C4-2B (cell line): ENCODE data around the gene ANXA3.

Experiments used
- ZFX ChIP-seq: fragments of 450-650 bp; IDR thresholded peaks from 2 replicates; pipeline ENCODE4 v1.6.1; 2017
- TF ChIP-seq, protein P1 (sequence below): fragments of 450-650 bp; conservative IDR thresholded peaks from 2 replicates; pipeline ENCODE4 v1.5.1; 2017; ENCODE audit warnings: mild to moderate bottlenecking

DNA sequence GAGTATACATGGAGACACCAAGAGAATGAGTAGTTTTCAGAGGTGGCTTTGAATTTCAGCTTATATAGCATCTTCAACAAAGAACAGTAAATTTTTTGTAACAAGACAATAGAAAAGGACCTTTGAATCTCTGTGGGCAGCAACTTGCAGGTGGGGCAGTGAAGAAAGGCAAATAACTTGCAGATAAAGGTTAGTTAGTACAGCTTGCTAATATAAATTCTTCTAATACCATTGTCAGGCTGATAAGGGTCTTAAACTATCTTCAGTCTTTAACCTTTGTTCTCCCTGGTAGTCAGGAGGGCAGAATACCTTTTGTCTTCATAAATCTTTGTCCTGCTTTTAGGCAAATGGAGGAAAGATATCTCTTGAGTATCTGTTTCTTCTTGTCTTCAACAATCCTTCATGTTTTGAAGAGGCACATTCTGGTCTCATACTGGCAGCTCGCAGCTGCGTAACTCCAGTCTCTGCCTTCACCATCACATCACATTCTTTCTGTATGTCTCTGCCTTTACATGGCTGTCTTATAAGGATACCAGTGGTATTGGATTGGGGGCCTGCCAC is 16.0 kb downstream of the ANXA3 start:
- TF ChIP-seq, protein P1, sequence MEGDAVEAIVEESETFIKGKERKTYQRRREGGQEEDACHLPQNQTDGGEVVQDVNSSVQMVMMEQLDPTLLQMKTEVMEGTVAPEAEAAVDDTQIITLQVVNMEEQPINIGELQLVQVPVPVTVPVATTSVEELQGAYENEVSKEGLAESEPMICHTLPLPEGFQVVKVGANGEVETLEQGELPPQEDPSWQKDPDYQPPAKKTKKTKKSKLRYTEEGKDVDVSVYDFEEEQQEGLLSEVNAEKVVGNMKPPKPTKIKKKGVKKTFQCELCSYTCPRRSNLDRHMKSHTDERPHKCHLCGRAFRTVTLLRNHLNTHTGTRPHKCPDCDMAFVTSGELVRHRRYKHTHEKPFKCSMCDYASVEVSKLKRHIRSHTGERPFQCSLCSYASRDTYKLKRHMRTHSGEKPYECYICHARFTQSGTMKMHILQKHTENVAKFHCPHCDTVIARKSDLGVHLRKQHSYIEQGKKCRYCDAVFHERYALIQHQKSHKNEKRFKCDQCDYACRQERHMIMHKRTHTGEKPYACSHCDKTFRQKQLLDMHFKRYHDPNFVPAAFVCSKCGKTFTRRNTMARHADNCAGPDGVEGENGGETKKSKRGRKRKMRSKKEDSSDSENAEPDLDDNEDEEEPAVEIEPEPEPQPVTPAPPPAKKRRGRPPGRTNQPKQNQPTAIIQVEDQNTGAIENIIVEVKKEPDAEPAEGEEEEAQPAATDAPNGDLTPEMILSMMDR: no peak
- no peak for TF ChIP-seq ZFX
